HCT116 (cell line): Measurements from ENCODE around the gene MUC5B. TPM values are rescaled to one million over a fixed set of nuclear protein-coding genes. Genes with fewer than 3 reads are reported as not detected.

Experiments used
- ATAC-seq: fragments of 200-7000 bp; cut with Tn5 transposase; 2 replicates; pipeline ENCODE4 v1.9.1; 2020; ENCODE audit warnings: mild to moderate bottlenecking, moderate library complexity
- BruUV-seq: library from RNA; stranded (reverse); fragments of 400-500 nt; replicated peaks from 2 replicates; lab custom pipeline; 2021; lab: Mats Ljungman, UMichigan
- CTCF ChIA-PET: fragments of 300-600 bp; sonication (Branson Sonifier 250); formaldehyde crosslinking; loops from one replicate; lab custom pipeline; 2021; ENCODE audit warnings: antibody characterized with exemption; lab: Charles Lee
- POLR2A ChIA-PET: fragments of 300-600, 350-600 bp; sonication (Branson Sonifier 250); formaldehyde crosslinking; loops from one replicate; lab custom pipeline; 2021; ENCODE audit warnings: antibody characterized with exemption; lab: Charles Lee
- RAD21 ChIA-PET, 2 experiments: fragments of 300-600 bp; sonication (Branson Sonifier 250); formaldehyde crosslinking; loops; one replicate each; lab custom pipeline; 2023; ENCODE audit warnings: low total read pairs in 2 of 2; ENCODE audit not compliant: uncharacterized antibody in 2 of 2, unreplicated experiment in 2 of 2, low non-redundant PET in 1 of 2; lab: Charles Lee
- DNase-seq: peaks from one replicate; pipeline ENCODE4 v3.0.0-alpha.2; 2010; ENCODE audit warnings: low read depth, low spot score
- H2AFZ ChIP-seq: fragments of 200-600 bp; shearing (Covaris generic), sonication (generic); 2 replicates; pipeline ENCODE4 v1.6.1; 2017; ENCODE audit warnings: low read depth, mixed run types, mixed read lengths, antibody characterized with exemption, low read length; ENCODE audit not compliant: poor library complexity, severe bottlenecking
- H3K27ac ChIP-seq: 2 replicates; pipeline ENCODE4 v1.5.1; 2012; ENCODE audit warnings: low read depth, low read length
- H3K27me3 ChIP-seq: fragments of 200-600 bp; sonication (generic); 2 replicates; pipeline ENCODE4 v1.6.1; 2016; ENCODE audit warnings: mixed run types, low read length, mixed read lengths; ENCODE audit not compliant: insufficient read depth
- H3K36me3 ChIP-seq, 2 experiments: fragments of 200-500 bp in 1 of 2; fragments of 200-600 bp in 1 of 2; sonication (Bioruptor generic) in 1 of 2; sonication (generic) in 1 of 2; 2 replicates each; pipeline versions ENCODE4 v1.5.1 to v1.6.1; 2014 to 2016; ENCODE audit warnings: low read length in 2 of 2, inconsistent platforms in 1 of 2, mixed read lengths in 1 of 2, mixed run types in 1 of 2; ENCODE audit not compliant: insufficient read depth in 2 of 2, control insufficient read depth in 1 of 2
- H3K4me1 ChIP-seq, 2 experiments: fragments of 200-600 bp in 1 of 2; sonication (generic) in 1 of 2; 2 replicates each; pipeline versions ENCODE4 v1.5.1 to v1.6.1; 2012 to 2017; ENCODE audit warnings: low read length in 2 of 2, inconsistent platforms in 1 of 2, mild to moderate bottlenecking in 1 of 2, mixed read lengths in 1 of 2, mixed run types in 1 of 2, moderate library complexity in 1 of 2; ENCODE audit not compliant: insufficient read depth in 2 of 2, control insufficient read depth in 1 of 2
- H3K4me2 ChIP-seq: fragments of 200-600 bp; sonication (generic); 2 replicates; pipeline ENCODE4 v1.6.1; 2017; ENCODE audit warnings: mixed run types, low read length, mixed read lengths
- H3K4me3 ChIP-seq, 2 experiments: fragments of 200-600 bp in 1 of 2; sonication (generic) in 1 of 2; replicated peaks in 1 of 2; 2 replicates each; pipeline ENCODE4 v1.5.1; 2011 to 2016; ENCODE audit warnings: low read length in 2 of 2, control low read depth in 1 of 2, low read depth in 1 of 2, mild to moderate bottlenecking in 1 of 2, mixed read lengths in 1 of 2, mixed run types in 1 of 2
- H3K79me2 ChIP-seq: fragments of 200-600 bp; sonication (generic); 2 replicates; pipeline ENCODE4 v1.6.1; 2017; ENCODE audit warnings: mild to moderate bottlenecking, mixed run types, low read length, moderate library complexity, mixed read lengths; ENCODE audit not compliant: insufficient read depth
- H3K9ac ChIP-seq: fragments of 200-600 bp; sonication (generic); 2 replicates; pipeline ENCODE4 v1.6.1; 2016; ENCODE audit warnings: low read length, mixed read lengths
- H3K9me2 ChIP-seq: fragments of 200-600 bp; sonication (generic), shearing (Covaris generic); 2 replicates; pipeline ENCODE4 v1.6.1; 2017; ENCODE audit warnings: mixed run types, mild to moderate bottlenecking, moderate library complexity; ENCODE audit not compliant: insufficient read depth
- H3K9me3 ChIP-seq, 2 experiments: fragments of 200-500 bp in 1 of 2; fragments of 200-600 bp in 1 of 2; sonication (Bioruptor generic) in 1 of 2; sonication (generic) in 1 of 2; 2 replicates each; pipeline ENCODE4 v1.6.1; 2014 to 2017; ENCODE audit warnings: low read length in 2 of 2, mixed read lengths in 2 of 2, inconsistent platforms in 1 of 2, low read depth in 1 of 2, mild to moderate bottlenecking in 1 of 2, mixed run types in 1 of 2, moderate library complexity in 1 of 2; ENCODE audit not compliant: control insufficient read depth in 1 of 2, insufficient read depth in 1 of 2
- H4K20me1 ChIP-seq: fragments of 200-600 bp; sonication (generic), shearing (Covaris generic); 2 replicates; pipeline ENCODE4 v1.6.1; 2017; ENCODE audit warnings: mixed run types, mild to moderate bottlenecking, moderate library complexity; ENCODE audit not compliant: insufficient read depth
- CEBPB ChIP-seq: IDR thresholded peaks from 2 replicates; pipeline ENCODE4 v1.6.1; 2012; ENCODE audit warnings: low read depth
- EGR1 ChIP-seq: IDR thresholded peaks from 2 replicates; pipeline ENCODE4 v1.6.1; 2012; ENCODE audit warnings: low read depth
- ELF1 ChIP-seq: IDR thresholded peaks from 2 replicates; pipeline ENCODE4 v1.6.1; 2012; ENCODE audit warnings: low read depth, borderline replicate concordance
- EZH2 ChIP-seq: fragments of 200-600 bp; sonication (generic); IDR thresholded peaks from 2 replicates; pipeline ENCODE4 v1.6.1; 2017; ENCODE audit warnings: antibody characterized with exemption, mixed run types
- FOSL1 ChIP-seq: IDR thresholded peaks from 2 replicates; pipeline ENCODE4 v1.6.1; 2012; ENCODE audit warnings: low read depth
- RAD21 ChIP-seq: IDR thresholded peaks from 2 replicates; pipeline ENCODE4 v1.6.1; 2012; ENCODE audit warnings: low read depth, mild to moderate bottlenecking
- SIN3A ChIP-seq: IDR thresholded peaks from 2 replicates; pipeline ENCODE4 v1.6.1; 2012; ENCODE audit warnings: low read depth
- SP1 ChIP-seq: IDR thresholded peaks from 2 replicates; pipeline ENCODE4 v1.6.1; 2012; ENCODE audit warnings: low read depth
- SRF ChIP-seq: IDR thresholded peaks from 2 replicates; pipeline ENCODE4 v1.6.1; 2012; ENCODE audit warnings: low read depth
- TCF7L2 ChIP-seq: IDR thresholded peaks from 2 replicates; pipeline ENCODE4 v1.7.0; 2011; ENCODE audit warnings: borderline replicate concordance, inconsistent platforms; ENCODE audit not compliant: insufficient read depth, insufficient read length; ENCODE audit errors: extremely low read depth
- ZFX ChIP-seq: fragments of 450-650 bp; IDR thresholded peaks from 2 replicates; pipeline ENCODE4 v1.6.1; 2017
- ZNF274 ChIP-seq: fragments of 200-500 bp; sonication (Bioruptor generic); IDR thresholded peaks from 2 replicates; pipeline ENCODE4 v1.6.1; 2014; ENCODE audit warnings: mild to moderate bottlenecking, low read depth, low read length, inconsistent platforms
- intact Hi-C: fragments of 100-400 bp; cut with micrococcal nuclease; formaldehyde crosslinking; loops from 2 replicates; pipeline ENCODE4 v1.10.0; 2022
- total RNA-seq: library from RNA; stranded (reverse); gene quantifications from one replicate; pipeline ENCODE4 v1.2.1, GENCODE V29; 2021; ENCODE audit not compliant: unreplicated experiment
- TF ChIP-seq, protein P1 (sequence below), 3 experiments: fragments of 200-600 bp in 1 of 3; sonication (generic) in 1 of 3; IDR thresholded peaks in 2 of 3; conservative IDR thresholded peaks in 1 of 3; 2 replicates each; pipeline ENCODE4 v1.5.1; 2012 to 2017; ENCODE audit warnings: low read depth in 2 of 3, low read length in 2 of 3, antibody characterized with exemption in 1 of 3, borderline replicate concordance in 1 of 3, control low read depth in 1 of 3, mild to moderate bottlenecking in 1 of 3, mixed read lengths in 1 of 3, mixed run types in 1 of 3, moderate library complexity in 1 of 3; ENCODE audit not compliant: insufficient read depth in 1 of 3
- TF ChIP-seq, protein P2 (sequence below): IDR thresholded peaks from 2 replicates; pipeline ENCODE4 v1.6.1; 2012; ENCODE audit warnings: low read depth
- TF ChIP-seq, protein P3 (sequence below): IDR thresholded peaks from 2 replicates; pipeline ENCODE4 v1.6.1; 2012

MUC5B gene
- total RNA-seq, 1 experiment from 2014 or later: 1.5 TPM

DNA sequence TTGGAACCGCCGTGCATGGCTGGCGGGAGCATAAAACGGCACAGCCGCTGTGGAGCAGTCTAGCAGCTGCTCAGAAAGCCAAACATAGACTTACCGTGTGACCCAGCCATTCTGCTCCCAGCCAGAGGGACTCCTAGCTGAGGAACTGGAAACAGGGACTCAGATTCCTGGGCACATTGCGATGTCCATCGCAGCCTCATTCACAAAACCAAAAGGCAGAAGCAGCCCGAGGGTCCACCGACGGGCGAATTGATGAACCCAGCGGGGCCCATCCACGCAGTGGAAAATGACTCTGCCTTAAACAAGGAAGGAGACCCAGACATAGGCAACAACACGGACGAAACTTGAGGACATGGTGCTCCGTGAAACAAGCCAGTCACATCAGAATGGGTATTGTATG is 5.7 kb upstream of the MUC5B start (continued):
- TF ChIP-seq, protein P1, sequence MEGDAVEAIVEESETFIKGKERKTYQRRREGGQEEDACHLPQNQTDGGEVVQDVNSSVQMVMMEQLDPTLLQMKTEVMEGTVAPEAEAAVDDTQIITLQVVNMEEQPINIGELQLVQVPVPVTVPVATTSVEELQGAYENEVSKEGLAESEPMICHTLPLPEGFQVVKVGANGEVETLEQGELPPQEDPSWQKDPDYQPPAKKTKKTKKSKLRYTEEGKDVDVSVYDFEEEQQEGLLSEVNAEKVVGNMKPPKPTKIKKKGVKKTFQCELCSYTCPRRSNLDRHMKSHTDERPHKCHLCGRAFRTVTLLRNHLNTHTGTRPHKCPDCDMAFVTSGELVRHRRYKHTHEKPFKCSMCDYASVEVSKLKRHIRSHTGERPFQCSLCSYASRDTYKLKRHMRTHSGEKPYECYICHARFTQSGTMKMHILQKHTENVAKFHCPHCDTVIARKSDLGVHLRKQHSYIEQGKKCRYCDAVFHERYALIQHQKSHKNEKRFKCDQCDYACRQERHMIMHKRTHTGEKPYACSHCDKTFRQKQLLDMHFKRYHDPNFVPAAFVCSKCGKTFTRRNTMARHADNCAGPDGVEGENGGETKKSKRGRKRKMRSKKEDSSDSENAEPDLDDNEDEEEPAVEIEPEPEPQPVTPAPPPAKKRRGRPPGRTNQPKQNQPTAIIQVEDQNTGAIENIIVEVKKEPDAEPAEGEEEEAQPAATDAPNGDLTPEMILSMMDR (IDR thresholded peaks at IDR 0.05 in 2 of 3, conservative IDR thresholded peaks at IDR 0.05 in 1 of 3; ENCODE audit: borderline replicate concordance in 1 of 3, insufficient read depth in 1 of 3, low read depth in 2 of 3, low read length in 2 of 3): no peak
- TF ChIP-seq SRF (no peak), RAD21 (no peak)
- TF ChIP-seq, all 23 proteins: peak for 0

DNA sequence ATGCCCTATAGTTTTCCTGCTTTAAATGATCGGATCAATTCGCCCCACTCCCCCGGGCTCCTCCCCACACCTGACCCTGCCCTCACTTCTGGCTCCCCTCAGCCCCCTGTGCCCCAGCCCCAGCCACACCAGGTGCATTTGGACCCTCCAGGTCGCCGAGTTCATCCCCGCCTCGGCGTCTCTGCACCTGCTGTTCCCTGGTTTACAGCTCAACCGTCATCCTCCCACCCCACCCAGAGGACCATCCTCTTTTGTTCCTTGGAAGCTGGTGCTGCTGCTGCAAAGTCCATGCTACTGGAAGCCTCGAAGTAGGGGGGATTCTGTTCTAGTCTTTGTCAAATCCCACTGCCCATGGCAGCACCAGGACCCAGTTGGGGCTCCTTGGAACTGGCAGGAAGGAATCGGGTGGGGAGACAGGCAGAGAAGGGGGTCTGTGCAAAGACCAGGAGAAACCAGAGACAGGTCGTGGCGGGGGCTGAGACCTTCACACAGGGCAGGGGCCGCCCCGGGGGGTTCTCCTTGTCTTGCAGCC is 4.5 kb upstream of the MUC5B start:
- H3K27ac ChIP-seq: no peak overlapping the region
- H3K9ac ChIP-seq: no peak overlapping the region
- no peak overlapping the region for H3K4me2 ChIP-seq
- no peaks in the 10 kb centered on the region for H3K36me3 ChIP-seq
- H3K9me3 ChIP-seq: no peaks in the 10 kb centered on the region
- TF ChIP-seq SP1 (no peak), ZNF274 (no peak), TCF7L2 (no peak), ELF1 (no peak), RAD21 (no peak), ZFX (no peak), EGR1 (no peak), EZH2 (no peak), SIN3A (no peak), SRF (no peak), CEBPB (no peak), FOSL1 (no peak)
- TF ChIP-seq, protein P2, sequence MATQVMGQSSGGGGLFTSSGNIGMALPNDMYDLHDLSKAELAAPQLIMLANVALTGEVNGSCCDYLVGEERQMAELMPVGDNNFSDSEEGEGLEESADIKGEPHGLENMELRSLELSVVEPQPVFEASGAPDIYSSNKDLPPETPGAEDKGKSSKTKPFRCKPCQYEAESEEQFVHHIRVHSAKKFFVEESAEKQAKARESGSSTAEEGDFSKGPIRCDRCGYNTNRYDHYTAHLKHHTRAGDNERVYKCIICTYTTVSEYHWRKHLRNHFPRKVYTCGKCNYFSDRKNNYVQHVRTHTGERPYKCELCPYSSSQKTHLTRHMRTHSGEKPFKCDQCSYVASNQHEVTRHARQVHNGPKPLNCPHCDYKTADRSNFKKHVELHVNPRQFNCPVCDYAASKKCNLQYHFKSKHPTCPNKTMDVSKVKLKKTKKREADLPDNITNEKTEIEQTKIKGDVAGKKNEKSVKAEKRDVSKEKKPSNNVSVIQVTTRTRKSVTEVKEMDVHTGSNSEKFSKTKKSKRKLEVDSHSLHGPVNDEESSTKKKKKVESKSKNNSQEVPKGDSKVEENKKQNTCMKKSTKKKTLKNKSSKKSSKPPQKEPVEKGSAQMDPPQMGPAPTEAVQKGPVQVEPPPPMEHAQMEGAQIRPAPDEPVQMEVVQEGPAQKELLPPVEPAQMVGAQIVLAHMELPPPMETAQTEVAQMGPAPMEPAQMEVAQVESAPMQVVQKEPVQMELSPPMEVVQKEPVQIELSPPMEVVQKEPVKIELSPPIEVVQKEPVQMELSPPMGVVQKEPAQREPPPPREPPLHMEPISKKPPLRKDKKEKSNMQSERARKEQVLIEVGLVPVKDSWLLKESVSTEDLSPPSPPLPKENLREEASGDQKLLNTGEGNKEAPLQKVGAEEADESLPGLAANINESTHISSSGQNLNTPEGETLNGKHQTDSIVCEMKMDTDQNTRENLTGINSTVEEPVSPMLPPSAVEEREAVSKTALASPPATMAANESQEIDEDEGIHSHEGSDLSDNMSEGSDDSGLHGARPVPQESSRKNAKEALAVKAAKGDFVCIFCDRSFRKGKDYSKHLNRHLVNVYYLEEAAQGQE: no peak
- TF ChIP-seq, protein P1 (IDR thresholded peaks at IDR 0.05 in 2 of 3, conservative IDR thresholded peaks at IDR 0.05 in 1 of 3; ENCODE audit: borderline replicate concordance in 1 of 3, insufficient read depth in 1 of 3, low read depth in 2 of 3, low read length in 2 of 3): no peak
- TF ChIP-seq, protein P3, sequence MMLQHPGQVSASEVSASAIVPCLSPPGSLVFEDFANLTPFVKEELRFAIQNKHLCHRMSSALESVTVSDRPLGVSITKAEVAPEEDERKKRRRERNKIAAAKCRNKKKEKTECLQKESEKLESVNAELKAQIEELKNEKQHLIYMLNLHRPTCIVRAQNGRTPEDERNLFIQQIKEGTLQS: no peak
- DNase-seq (no peak), ATAC-seq (no peak)
- H3K4me3 ChIP-seq: no peak overlapping the region
- H3K27me3 ChIP-seq: 0 out of 2 replicates have a peak, but pooled peaks cover 9% of the 10 kb centered on the region
- no peaks in the 10 kb centered on the region for H3K4me1 ChIP-seq
- POLR2A ChIA-PET: interaction anchor here (0.7 kb wide), 1 partner anchor 559 kb away, joined by 3 read pairs; no protein-coding TSS in a partner anchor
- no peaks in the 10 kb centered on the region for H3K79me2 ChIP-seq
- H3K9me2 ChIP-seq: no peaks in the 10 kb centered on the region
- intact Hi-C loops: no loop called here
- CTCF ChIA-PET: no interaction called here
- H4K20me1 ChIP-seq: no peaks in the 10 kb centered on the region
- BruUV-seq: no TSS peak
- RAD21 ChIA-PET: no interaction called here
- no peak overlapping the region for H2AFZ ChIP-seq
